A549 (cell line): Measurements from ENCODE around the gene MOSMO. TPM values are rescaled to one million over a fixed set of nuclear protein-coding genes. Genes with fewer than 3 reads are reported as not detected.

Experiments
- polyA plus RNA-seq, 4 experiments: library from polyadenylated mRNA; depleted of rRNA in 3 of 4; stranded (reverse); fragments of >200 nt; fragmentation: RNase III in 1 of 4; extraction: RNeasy Plus Mini Kit Qiagen cat#74134 plus additional on column Dnase treatment in 1 of 4; gene quantifications; 2 replicates in 3 of 4; 3 replicates in 1 of 4; pipeline ENCODE4 v1.2.3, GENCODE V29; 2011 to 2017

Gene MOSMO
- polyA plus RNA-seq, 2 of the 4 experiments (the other 2 are of a cell fraction): 9.7 to 14.4 TPM

Other genes starting within 250 kb of the MOSMO start
- 20.9 and 30.5 TPM in 2 replicates for gene NPIPB4, start 150.4 kb upstream of the MOSMO start, polyA plus RNA-seq (2011; rRNA removed)
- gene NPIPB4, start 150.4 kb upstream of the MOSMO start, polyA plus RNA-seq (2017; fragmentation: RNase III; extraction: RNeasy Plus Mini Kit Qiagen cat#74134 plus additional on column Dnase treatment): 24.4 to 29.2 TPM (median 25.5 TPM) in 3 replicates
- 257 and 295 TPM in 2 replicates for gene UQCRC2, start 54.8 kb upstream of the MOSMO start, polyA plus RNA-seq (2011; rRNA removed)
- gene UQCRC2, start 54.8 kb upstream of the MOSMO start, polyA plus RNA-seq (2017; fragmentation: RNase III; extraction: RNeasy Plus Mini Kit Qiagen cat#74134 plus additional on column Dnase treatment): 233 to 253 TPM (median 237 TPM) in 3 replicates
- not detected in 2 replicates for gene PDZD9, start 7.0 kb upstream of the MOSMO start, polyA plus RNA-seq (2011; rRNA removed)
- not detected in 3 replicates for gene PDZD9, start 7.0 kb upstream of the MOSMO start, polyA plus RNA-seq (2017; fragmentation: RNase III; extraction: RNeasy Plus Mini Kit Qiagen cat#74134 plus additional on column Dnase treatment)
- gene VWA3A, start 84.4 kb downstream of the MOSMO start, polyA plus RNA-seq (2011; rRNA removed): 0.17 TPM in 1 of 2 replicates, not detected in the other
- 0.03 to 0.07 TPM in 2 of 3 replicates, not detected in the other for gene VWA3A, start 84.4 kb downstream of the MOSMO start, polyA plus RNA-seq (2017; fragmentation: RNase III; extraction: RNeasy Plus Mini Kit Qiagen cat#74134 plus additional on column Dnase treatment)
- not detected in 2 replicates for gene SDR42E2, start 154.4 kb downstream of the MOSMO start, polyA plus RNA-seq (2011; rRNA removed)
- not detected in 3 replicates for gene SDR42E2, start 154.4 kb downstream of the MOSMO start, polyA plus RNA-seq (2017; fragmentation: RNase III; extraction: RNeasy Plus Mini Kit Qiagen cat#74134 plus additional on column Dnase treatment)
- gene EEF2K, start 198.2 kb downstream of the MOSMO start, polyA plus RNA-seq (2011; rRNA removed): 8.2 and 11.6 TPM in 2 replicates
- 8.6 to 10.0 TPM (median 9.4 TPM) in 3 replicates for gene EEF2K, start 198.2 kb downstream of the MOSMO start, polyA plus RNA-seq (2017; fragmentation: RNase III; extraction: RNeasy Plus Mini Kit Qiagen cat#74134 plus additional on column Dnase treatment)